Measurements from ENCODE around the gene C10orf95. TPM values are rescaled to one million over a fixed set of nuclear protein-coding genes. Genes with fewer than 3 reads are reported as not detected.
A peak's percentile ranks its signal among the peaks of the same experiment; 100 is the strongest.
"Not testable (repeated sequence)": the region's sequence is repeated elsewhere in the genome, so short reads cannot be mapped to it uniquely, and the experiment has no call there.

C10orf95 gene, protein sequence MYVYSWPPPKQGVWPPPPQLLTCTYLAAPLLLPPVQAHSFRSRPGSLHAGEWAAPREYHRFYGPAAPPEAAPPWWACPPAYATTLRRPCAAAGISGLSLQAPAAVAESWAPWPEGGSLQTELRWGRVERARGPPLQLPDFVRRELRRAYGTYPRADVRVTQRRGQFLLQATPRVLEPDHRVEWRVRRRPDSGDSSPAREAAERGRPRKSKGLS
- 0.46 TPM for total RNA-seq

DNA sequence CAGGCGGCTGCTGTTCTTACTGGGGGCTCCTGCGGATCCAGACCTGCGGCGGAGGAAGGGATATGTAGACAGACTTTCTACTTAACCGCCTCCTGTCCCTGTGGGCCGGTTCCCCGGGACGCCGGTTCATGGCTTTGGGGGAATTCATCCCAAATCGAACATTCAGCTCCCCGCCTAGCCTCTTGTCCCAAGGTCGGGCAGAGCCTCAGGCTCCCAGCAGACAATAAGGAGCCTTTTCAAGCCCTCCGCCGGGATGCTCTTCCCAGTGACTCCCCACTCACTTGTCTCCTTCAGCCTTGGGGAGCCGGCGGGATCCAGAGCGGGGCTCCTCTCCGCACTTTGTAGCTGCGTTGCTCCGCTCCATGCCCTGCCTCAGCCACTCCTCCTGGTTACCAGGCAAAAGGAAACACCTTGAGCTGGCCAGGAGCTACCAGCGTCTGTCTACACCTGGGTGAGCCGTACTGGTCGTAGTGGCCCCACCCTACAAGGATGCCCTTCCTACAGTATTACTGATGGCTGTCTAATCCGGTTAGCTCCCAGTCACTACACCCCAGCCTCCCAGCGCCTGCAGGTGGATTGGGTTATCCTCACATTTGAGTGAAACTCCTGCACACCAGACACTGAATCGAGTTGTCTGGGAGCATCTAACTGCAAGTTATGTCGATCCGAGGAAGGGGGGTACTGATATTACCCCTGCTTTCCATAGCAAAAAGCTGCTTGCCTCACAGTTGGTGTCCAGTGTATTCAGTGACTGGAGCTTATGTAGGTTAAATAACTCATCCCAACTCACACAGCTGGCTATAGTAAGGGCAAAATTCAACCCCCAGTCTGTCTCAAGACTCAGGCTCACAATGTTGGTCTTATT is at the start of gene C10orf95:
TSS of gene C10orf95 (minus strand) at position 439 of the 865 bp plus-strand sequence. CDS start 450 bp downstream, outside the sequence.
- no peak for DNase-seq (ENCODE audit: low spot score)

DNA sequence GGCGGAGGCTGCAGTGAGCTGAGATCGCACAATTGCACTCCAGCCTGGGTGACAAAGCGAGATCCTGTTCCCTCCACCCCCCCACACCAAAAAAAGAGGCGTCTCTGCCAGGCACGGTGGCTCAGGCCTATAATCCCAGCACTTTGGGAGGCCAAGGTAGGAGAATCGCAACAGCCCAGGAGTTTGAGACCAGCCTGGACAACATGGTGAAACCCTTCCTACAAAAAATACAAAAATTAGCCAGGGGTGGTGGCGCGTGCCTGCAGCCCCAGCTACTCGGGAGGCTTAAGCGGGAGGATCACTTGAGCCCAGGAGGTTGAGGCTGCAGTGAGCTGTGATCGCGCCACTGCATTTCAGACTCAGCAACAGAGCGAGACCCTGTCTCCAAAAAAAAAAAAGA is 49.3 kb upstream of the C10orf95 start:
- not testable (repeated sequence) for DNase-seq (ENCODE audit: low spot score)

DNA sequence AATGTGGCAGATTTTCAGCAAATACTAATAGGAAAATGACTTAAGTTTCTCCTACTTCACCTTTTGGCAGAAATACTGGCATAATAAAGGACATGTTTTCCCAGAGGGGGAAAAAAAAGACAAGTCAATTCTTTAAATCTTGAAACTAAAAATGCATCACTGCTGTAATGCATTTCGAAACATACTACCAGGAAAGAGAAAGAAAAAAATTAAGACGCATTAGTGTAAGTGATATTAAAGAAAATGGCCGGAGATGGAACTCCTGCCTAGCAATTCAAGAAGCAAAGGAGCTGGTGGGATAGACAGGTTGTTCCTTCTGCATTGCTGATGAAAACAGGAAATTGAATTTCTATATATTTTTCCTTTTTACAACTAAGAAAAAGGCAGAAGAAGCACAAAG is 48.0 kb upstream of the C10orf95 start:
- DNase-seq (ENCODE audit: low spot score) = no peak

DNA sequence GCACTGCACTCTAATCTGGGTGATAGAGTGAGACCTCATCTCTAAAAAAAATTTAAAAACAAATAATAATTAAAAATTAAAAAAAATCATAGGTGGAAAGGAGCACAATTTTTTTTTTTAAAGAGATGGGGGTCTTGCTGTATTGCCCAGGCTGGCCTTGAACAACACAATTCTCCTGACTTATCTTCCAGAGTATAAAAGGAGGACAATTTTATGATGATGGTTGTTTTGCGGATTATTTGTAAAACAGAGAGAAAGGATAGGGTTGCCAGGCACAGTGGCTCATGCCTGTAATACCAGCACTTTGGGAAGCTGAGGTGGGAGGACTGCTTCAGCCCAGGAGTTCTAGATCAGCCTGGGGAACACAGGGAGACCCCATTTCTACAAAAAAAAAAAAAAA is 46.2 kb upstream of the C10orf95 start:
- DNase-seq (ENCODE audit: low spot score) = no peak

DNA sequence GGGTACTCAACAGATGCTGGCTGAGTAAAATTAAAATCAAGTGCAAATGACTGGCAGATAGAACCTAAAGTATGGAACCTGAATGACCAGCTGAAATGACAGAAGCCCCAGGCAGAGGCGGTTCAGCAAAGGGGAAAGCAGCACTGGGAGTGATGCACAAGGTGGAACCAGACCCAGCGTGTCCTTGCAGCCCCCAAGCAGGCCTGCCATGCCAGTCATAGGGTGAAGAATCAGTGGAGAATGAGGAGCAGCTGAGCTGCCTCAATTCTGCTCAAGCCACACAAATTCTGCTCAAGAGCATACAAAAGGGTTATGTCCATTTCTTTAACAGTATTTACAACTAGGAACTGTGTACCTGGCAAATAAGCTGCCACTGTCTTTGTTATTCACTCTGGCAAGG is 42.4 kb upstream of the C10orf95 start:
- DNase-seq (ENCODE audit: low spot score) = no peak

DNA sequence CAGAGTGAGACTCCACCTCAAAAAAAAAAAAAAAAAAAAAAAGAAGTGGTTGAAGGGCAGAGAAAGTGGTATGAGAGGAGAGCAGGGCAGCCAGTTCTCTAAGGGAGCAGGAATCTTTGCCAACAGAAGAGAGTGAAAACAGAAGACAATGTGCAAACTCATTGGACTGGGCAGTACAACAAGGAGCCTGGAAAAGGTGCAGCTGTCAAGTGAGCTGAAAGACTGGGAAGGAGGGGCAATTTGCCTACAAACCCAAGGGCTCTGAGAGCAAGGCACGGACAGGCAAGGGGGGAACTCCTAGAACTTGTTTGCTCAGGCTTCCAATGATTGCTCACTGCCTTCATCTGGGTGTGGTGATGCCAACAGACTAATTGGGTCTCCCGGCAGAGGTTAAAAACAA is 41.6 kb upstream of the C10orf95 start:
- DNase-seq (ENCODE audit: low spot score) = peak; percentile 37

DNA sequence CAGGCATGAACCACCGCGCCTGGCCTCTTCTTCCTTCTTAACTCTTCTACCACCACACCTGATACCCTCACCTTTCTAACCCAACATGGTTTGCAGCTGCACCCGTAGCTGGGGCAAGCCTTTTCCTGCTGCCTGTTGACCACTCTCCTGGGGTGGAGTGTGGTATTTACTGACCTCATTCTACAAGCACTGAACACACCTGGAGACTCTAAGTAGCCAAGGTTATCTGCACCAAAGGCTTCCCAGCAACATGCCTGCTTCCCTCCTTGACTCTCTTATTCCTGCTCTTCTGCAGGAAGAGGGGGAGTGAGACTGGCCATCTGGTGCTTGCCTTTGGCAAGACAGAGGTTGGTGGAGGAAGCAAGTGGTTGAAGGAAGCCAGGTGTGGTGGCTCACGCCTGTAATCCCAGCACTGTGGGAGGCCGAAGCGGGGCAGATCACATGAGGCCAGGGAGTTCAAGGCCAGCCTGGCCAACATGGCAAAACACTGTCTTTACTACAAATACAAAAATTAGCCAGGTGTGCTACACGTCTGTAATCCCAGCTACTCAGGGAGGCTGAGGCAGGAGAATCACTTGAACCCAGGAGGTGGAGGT is 41.1 kb upstream of the C10orf95 start:
- no peak for DNase-seq (ENCODE audit: low spot score)

DNA sequence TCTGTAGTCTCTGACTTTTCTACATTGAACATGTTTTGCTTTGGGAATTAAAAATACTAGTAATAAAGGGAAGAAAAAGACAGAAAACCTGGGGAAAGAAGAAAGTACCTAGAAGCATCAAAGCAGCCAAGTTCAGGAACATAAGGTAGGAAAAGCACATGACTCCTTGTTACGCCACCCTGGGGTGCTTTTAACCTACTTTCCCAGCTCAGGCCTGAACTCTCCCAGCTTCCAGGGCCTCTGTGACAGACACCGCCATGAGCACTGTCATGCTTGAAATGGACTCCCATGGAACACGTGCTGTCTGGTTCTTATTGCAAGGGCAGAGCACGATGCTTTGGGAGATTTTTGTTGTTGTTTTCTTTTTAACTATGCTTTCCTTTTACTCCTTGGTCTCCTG is 39.8 kb upstream of the C10orf95 start:
- DNase-seq (ENCODE audit: low spot score) = no peak

DNA sequence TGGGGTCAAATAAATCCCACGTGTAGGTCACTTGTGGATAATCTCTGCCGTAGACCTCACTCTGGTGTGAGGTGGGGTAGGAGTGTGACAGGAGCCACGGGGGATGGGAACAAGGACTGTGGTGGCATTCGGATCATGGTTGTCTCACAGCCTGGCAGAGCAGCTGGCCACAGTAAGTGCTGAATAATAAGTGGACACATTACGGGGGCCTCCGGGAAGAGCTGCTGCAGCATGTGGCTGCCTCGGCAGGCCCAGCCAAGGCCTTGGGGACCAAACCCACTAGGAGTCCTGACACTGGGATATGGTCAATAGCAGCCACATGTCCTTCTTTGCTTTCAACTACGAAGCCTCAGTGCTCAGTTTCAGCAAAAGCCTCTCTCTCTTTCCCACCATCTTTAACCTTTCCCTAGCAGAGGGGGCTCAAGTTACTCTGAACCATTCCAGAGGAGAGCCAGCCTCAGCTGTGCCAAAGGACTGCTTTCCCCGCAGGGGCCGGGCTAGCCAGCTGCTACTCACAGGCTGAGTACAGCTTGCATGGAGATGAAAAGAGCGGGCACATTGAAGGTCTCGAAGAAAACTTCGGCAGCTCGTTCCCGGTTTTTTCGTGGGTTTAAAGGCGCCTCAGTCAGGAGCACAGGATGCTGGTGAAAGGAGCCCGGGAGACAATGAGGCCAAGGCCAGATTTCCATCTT is 33.9 kb upstream of the C10orf95 start:
- no peak for DNase-seq (ENCODE audit: low spot score)

DNA sequence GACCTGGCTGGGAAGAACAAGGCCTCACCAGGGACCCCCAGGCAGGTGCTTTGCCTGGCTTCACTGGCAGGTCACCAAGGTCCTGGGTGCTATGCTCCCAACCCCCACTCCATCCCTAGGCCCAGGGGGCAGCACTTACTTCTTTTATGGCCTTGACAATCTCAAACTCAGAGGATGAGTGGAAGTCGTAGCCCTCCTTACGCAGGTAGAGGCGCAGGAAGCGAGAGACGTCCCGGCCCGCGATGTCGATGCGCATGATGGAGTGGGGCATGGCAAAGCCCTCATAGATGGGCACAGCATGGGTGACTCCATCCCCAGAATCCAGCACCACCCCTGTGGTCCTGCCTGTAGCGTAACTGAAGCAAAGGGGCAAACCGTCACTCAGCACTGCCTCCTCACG is 32.7 kb upstream of the C10orf95 start:
- no peak for DNase-seq (ENCODE audit: low spot score)

DNA sequence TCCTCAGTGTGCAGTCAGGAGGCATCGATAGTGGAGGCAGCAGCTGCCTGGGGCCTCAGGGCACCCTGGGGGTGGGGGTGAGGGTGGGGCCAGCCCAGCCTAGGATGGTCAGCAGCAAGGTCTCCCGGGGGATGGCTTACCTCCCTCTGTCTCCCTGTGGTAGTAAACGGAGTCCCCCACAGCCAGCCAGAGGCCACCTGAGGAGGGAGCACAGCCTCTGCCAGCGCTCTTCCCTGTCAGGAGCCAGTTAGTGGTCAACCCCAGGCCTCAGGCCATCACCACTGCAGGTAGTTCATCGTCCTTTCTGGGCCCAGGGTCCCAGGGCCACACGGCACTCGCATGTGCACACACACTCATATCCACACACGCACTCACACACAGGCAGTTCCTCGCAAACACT is 29.1 kb upstream of the C10orf95 start:
- DNase-seq (ENCODE audit: low spot score) = no peak

DNA sequence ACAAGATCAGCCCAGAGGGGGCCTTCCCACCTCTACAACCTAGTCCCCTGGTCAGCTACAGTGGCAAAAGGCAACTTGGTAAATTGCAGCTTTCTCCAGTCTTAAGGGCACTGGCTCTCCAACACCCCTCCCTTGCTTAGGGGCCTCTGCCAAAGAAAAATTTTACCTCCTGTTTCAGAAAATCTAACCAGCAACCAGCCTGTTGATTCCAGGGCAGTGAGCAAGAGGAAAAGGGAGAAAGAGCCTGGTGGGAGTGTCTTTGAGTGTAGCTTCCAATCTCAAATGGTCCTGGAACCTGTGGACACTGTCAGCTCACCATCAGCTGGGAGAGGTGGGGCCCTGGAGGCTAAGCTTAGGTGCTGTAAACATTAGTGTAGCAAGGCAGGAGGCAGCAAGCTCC is 28.3 kb upstream of the C10orf95 start:
- DNase-seq (ENCODE audit: low spot score) = no peak

DNA sequence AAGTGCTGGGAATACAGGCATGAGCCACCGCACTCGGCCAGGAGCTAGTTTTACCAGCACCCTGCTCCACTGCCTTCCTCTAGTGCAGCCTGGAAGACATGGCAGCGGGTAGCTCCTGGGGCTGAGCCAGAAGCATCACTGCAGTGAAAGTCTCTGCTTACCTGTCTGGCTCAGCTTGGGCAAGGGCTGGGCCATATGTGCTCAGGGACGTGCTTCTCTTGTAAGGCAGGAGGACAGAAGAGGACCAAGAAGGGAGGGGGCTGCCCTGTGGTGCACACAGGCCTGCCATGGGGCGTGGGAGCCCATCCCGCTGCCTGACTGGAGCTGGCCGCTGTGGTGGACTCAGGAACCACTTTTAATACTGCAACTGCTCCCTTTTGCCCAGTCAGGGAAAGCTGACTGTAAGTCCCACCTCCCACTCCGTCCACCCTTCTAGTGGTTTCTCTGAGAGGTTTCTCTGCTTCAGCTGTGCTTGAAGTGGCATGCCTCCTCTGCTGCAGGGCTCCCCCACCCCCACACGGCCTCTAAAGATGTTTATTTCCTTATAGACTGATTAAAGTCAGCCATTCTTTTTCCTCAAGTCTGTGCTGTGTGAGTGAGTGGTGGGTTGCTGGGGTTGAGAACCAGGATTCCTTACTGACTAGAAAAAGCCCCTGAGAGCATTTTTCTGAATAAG is 25.3 kb upstream of the C10orf95 start:
- no peak for DNase-seq (ENCODE audit: low spot score)

DNA sequence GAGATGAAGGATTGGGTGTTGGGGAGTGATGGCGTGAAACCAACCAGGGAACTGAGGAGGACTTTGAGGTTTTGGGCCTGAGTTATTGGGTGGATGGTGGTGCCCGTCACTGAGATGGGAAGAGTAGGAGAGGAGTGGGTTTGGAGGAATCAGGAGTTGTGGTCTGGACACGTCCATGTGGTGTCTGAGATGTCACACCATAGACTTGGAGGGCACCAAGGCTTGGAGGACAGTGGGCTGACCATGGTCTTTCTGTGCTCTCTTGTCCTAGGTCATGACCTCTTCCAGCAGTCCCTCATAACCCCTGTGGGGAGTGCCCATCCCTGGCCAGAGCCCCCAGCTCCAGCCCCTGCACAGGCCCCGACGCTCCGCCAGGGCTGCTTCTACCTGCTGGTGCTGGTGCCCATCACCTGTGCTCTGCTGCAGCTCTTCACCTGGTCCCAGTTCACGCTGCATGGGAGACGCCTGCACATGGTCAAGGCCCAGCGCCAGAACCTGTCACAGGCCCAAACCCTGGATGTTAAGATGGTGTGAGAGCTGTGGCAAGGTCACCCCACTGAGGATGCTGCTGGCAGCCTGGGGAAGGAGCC is 24.2 kb upstream of the C10orf95 start:
- no peak for DNase-seq (ENCODE audit: low spot score)

DNA sequence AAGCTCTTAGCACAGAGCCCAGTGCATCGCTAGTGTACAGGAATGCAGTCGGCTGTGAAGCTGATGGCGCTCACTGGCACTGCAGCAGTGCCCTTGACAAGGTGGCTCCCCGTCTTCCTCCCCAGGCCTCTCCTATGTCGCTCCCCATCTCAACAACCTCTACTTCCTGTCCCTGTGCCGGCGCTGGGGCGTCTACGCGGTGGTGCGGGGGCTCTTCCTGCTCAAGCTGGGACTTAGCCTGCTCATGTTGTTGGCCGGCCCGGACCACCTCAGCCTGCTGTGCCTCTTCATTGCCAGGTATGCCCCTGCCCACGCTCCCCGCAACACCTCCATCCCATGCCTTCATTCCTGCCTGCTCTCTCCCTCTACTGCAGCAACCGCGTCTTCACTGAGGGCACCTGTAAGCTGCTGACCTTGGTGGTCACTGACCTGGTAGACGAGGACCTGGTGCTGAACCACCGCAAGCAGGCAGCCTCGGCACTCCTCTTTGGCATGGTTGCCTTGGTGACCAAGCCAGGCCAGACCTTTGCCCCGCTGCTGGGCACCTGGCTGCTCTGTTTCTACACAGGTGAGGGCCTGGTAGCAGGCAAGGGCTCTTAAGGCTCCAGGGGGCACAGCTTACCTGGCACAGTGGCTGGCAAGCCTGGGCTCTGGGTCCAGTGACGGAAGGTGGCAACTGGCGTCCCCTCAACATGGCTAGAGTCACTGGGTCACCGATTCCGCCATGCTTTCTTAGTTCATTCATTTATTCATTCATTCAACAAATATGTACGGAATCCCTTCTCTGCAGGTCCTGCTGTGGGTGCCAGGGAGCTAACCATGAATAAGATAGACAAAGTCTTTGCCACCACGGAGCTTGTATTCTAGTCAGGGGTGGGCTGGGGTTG is 22.3 kb upstream of the C10orf95 start:
- DNase-seq (ENCODE audit: low spot score) = no peak

DNA sequence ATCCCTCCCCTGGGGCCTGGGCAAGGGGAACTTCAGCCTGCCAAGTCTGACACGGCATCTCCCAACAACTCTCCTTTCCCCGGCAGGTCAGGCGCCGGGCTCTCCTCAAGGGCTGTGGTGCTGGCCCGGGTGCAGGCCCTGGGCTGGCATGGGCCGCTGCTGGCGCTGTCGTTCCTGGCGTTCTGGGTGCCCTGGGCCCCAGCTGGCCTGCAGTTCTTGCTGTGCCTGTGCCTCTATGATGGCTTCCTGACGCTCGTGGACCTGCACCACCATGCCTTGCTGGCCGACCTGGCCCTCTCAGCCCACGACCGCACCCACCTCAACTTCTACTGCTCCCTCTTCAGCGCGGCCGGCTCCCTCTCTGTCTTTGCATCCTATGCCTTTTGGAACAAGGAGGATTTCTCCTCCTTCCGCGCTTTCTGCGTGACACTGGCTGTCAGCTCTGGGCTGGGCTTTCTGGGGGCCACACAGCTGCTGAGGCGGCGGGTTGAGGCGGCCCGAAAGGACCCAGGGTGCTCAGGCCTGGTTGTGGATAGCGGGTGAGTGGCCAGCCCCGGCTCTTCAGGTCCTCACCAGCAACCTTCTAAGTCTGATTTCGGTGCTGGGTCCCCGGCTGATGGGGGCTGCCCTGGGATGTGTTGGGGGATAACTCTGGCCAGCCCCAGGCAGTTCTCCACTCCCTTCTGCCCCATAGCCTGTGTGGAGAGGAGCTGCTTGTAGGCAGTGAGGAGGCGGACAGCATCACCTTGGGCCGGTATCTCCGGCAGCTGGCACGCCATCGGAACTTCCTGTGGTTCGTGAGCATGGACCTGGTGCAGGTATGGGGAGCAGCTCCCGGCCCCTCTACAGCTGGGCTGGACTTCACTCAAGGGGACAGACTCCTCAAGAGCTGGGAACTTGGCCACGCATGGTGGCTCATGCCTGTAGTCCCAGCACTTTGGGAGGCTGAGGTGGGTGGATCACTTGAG is 19.5 kb upstream of the C10orf95 start:
- no peak for DNase-seq (ENCODE audit: low spot score)

DNA sequence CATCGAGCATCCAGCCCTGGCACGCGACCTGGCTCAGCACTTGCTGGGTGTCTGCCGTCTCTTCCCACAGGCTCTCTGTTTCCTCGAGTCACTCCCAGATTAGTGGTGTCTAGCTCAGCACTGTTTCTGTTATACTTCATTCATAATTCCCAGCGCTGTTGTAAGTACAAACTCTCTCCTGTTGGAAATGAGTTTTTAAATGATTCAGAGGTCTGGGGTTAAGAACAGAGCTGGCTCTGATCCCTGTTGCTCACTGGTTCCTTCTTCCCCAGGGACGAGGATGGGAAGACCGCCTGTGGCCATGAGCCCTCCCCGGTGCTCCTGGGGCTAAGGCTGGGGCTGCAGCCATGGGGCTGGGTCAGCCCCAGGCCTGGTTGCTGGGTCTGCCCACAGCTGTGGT is 17.3 kb upstream of the C10orf95 start:
- no peak for DNase-seq (ENCODE audit: low spot score)

DNA sequence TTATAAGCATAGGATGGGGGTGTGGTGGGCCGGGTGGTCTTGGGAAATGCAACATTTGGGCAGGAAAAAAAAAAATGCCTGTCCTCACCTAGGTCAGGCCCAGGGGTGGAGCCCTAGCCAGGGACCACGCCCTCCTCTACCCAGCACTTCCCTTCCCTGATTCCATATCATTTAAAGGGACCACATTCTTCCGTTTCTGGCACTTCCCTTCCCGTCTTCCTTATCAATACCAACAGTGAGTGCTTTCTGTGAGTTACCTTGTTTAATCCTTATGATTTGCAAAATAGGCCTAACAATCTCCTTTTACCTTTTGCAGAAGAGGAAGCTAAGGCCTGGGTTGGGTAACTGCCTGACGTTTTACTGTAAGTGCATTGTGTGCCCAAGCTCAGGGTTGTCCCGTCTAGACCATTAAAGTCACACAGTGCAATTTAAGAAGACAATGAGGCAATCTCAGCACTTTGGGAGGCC is 16.7 kb upstream of the C10orf95 start:
- no peak for DNase-seq (ENCODE audit: low spot score)

DNA sequence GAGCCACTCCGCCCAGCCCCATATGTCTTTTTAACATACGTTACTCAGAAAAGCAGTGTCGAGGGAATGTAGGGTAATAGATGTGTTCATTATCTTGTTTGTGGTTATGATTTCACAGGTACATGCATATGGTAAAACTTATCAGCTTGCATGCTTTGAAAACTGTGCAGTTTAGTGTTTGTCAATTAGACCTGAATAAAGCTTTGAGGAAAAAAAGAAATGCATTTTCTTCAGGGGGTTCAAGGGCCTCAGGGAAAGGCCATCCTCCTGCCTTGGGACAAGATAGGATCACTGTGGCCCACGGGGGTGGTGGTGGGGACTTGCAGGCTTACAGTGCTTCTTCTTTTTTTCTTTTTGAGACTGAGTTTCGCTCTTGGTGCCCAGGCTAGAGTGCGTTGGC is 16.0 kb upstream of the C10orf95 start:
- DNase-seq (ENCODE audit: low spot score) = no peak

Measured in mucosa of gallbladder (tissue), 1 donor.